IMR-90 (cell line): ENCODE measurements around the gene DNAJC5. TPM values are rescaled to one million over a fixed set of nuclear protein-coding genes. Genes with fewer than 3 reads are reported as not detected.
A peak's percentile ranks its signal among the peaks of the same experiment; 100 is the strongest.

Experiments
- ATAC-seq: fragments of 200-7000 bp; cut with Tn5 transposase; 2 replicates; pipeline ENCODE4 v1.9.1; 2020; ENCODE audit warnings: low read depth, mild to moderate bottlenecking, moderate library complexity
- BruUV-seq: library from RNA; stranded (reverse); fragments of 400-500 nt; replicated peaks from 2 replicates; lab custom pipeline; 2021; lab: Mats Ljungman, UMichigan
- CTCF ChIA-PET: fragments of 300-600 bp; formaldehyde crosslinking; extraction: SDS; loops from one replicate; lab custom pipeline; 2021; ENCODE audit warnings: antibody characterized with exemption; lab: Yijun Ruan, JAX
- POLR2A ChIA-PET: fragments of 300-600 bp; sonication (Branson Sonifier 250); formaldehyde crosslinking; loops from one replicate; lab custom pipeline; 2022; ENCODE audit warnings: antibody characterized with exemption; ENCODE audit not compliant: unreplicated experiment; lab: Charles Lee
- DNase-seq: peaks from one replicate; pipeline ENCODE4 v3.0.0; 2013
- H2AFZ ChIP-seq: replicated peaks from 2 replicates; pipeline ENCODE3; 2013; ENCODE audit warnings: low read length, mild to moderate bottlenecking; ENCODE audit not compliant: poor library complexity
- H2AK5ac ChIP-seq: 2 replicates; pipeline ENCODE4 v1.6.1; 2013; ENCODE audit warnings: low read depth, low read length, inconsistent platforms
- H2AK9ac ChIP-seq: replicated peaks from 2 replicates; pipeline ENCODE3; 2013; ENCODE audit warnings: mild to moderate bottlenecking, low read depth, low read length, moderate library complexity; ENCODE audit not compliant: poor library complexity
- H2BK120ac ChIP-seq: 2 replicates; pipeline ENCODE4 v1.6.1; 2013; ENCODE audit warnings: low read depth, low read length, inconsistent platforms
- H2BK15ac ChIP-seq: 3 replicates; pipeline ENCODE4 v1.6.1; 2013; ENCODE audit warnings: low read depth, low read length, inconsistent platforms
- H2BK20ac ChIP-seq: 2 replicates; pipeline ENCODE4 v1.6.1; 2013; ENCODE audit warnings: low read depth, mild to moderate bottlenecking, inconsistent platforms, low read length, moderate library complexity
- H2BK5ac ChIP-seq: 2 replicates; pipeline ENCODE4 v1.6.1; 2013; ENCODE audit warnings: mild to moderate bottlenecking, low read depth, low read length, inconsistent platforms; ENCODE audit not compliant: poor library complexity, severe bottlenecking
- H3K14ac ChIP-seq: replicated peaks from 2 replicates; pipeline ENCODE4 v1.6.1; 2013; ENCODE audit warnings: low read depth, low read length, inconsistent platforms
- H3K18ac ChIP-seq: 2 replicates; pipeline ENCODE4 v1.6.1; 2013; ENCODE audit warnings: low read depth, low read length, control low read depth
- H3K23ac ChIP-seq: 2 replicates; pipeline ENCODE4 v1.6.1; 2013; ENCODE audit warnings: low read depth, low read length, inconsistent platforms
- H3K27ac ChIP-seq: 2 replicates; pipeline ENCODE4 v1.5.1; 2013; ENCODE audit warnings: mild to moderate bottlenecking, control low read depth, low read length; ENCODE audit not compliant: insufficient read depth
- H3K27me3 ChIP-seq: 2 replicates; pipeline ENCODE4 v1.6.1; 2013; ENCODE audit warnings: low read length; ENCODE audit not compliant: control insufficient read depth, insufficient read depth
- H3K36me3 ChIP-seq: 2 replicates; pipeline ENCODE4 v1.6.1; 2013; ENCODE audit warnings: low read length, mixed read lengths; ENCODE audit not compliant: control insufficient read depth, insufficient read depth
- H3K4ac ChIP-seq: 2 replicates; pipeline ENCODE4 v1.6.1; 2013; ENCODE audit warnings: low read depth, low read length, inconsistent platforms
- H3K4me1 ChIP-seq: 2 replicates; pipeline ENCODE4 v1.6.1; 2013; ENCODE audit warnings: low read length, mixed read lengths; ENCODE audit not compliant: control insufficient read depth, insufficient read depth
- H3K4me2 ChIP-seq: 2 replicates; pipeline ENCODE4 v1.6.1; 2013; ENCODE audit warnings: low read depth, mild to moderate bottlenecking, control low read depth, low read length, moderate library complexity
- H3K4me3 ChIP-seq: 2 replicates; pipeline ENCODE4 v1.5.1; 2013; ENCODE audit warnings: low read depth, mild to moderate bottlenecking, control low read depth, low read length, moderate library complexity; ENCODE audit not compliant: insufficient read depth
- H3K56ac ChIP-seq: 2 replicates; pipeline ENCODE4 v1.6.1; 2013; ENCODE audit warnings: low read length, inconsistent platforms; ENCODE audit not compliant: insufficient read depth; ENCODE audit errors: extremely low read depth
- H3K79me1 ChIP-seq, 2 experiments: 2 replicates each; pipeline ENCODE4 v1.6.1; 2013; ENCODE audit warnings: low read length in 2 of 2, inconsistent platforms in 1 of 2, low read depth in 1 of 2
- H3K9ac ChIP-seq: 2 replicates; pipeline ENCODE4 v1.6.1; 2013; ENCODE audit warnings: low read depth, low read length, control low read depth
- H3K9me1 ChIP-seq: 2 replicates; pipeline ENCODE4 v1.6.1; 2013; ENCODE audit warnings: low read length, inconsistent platforms; ENCODE audit not compliant: insufficient read depth
- H3K9me3 ChIP-seq: 2 replicates; pipeline ENCODE4 v1.6.1; 2013; ENCODE audit warnings: low read length; ENCODE audit not compliant: control insufficient read depth, insufficient read depth
- H4K20me1 ChIP-seq: 2 replicates; pipeline ENCODE4 v1.6.1; 2013; ENCODE audit warnings: low read length, inconsistent platforms; ENCODE audit not compliant: insufficient read depth
- H4K5ac ChIP-seq: 2 replicates; pipeline ENCODE4 v1.6.1; 2013; ENCODE audit warnings: mild to moderate bottlenecking, low read depth, low read length, control low read depth
- H4K8ac ChIP-seq, 2 experiments: 2 replicates each; pipeline ENCODE4 v1.6.1; 2013; ENCODE audit warnings: low read depth in 2 of 2, low read length in 2 of 2, control low read depth in 1 of 2, inconsistent platforms in 1 of 2
- H4K91ac ChIP-seq: 2 replicates; pipeline ENCODE4 v1.6.1; 2013; ENCODE audit warnings: low read depth, low read length, inconsistent platforms; ENCODE audit not compliant: insufficient read depth
- CHD1 ChIP-seq: IDR thresholded peaks from 2 replicates; pipeline ENCODE4 v1.6.1; 2012; ENCODE audit warnings: low read depth, low read length, improper control_type of control experiment
- CTCF ChIP-seq: conservative IDR thresholded peaks from 2 replicates; pipeline ENCODE4 v1.5.1; 2012; ENCODE audit warnings: mild to moderate bottlenecking, low read depth, low read length, improper control_type of control experiment
- RFX5 ChIP-seq: IDR thresholded peaks from 2 replicates; pipeline ENCODE4 v1.8.0; 2012; ENCODE audit warnings: low read depth, mild to moderate bottlenecking, low read length, moderate library complexity
- WGBS, 2 experiments: methylation state at CpG; one replicate each; pipeline versions ENCODE4 v1.1.5 to v1.1.7; 2013; ENCODE audit warnings: missing lambda C conversion rate in 2 of 2; ENCODE audit not compliant: insufficient read length in 1 of 2; ENCODE audit errors: extremely low coverage in 2 of 2; 5-methylcytosine and 5-hydroxymethylcytosine counted together
- dilution Hi-C: fragments of 300-500 bp; cut with HindIII; formaldehyde crosslinking; loops from one replicate; pipeline ENCODE4 v1.14.3; 2018; ENCODE audit warnings: low sequenced_read_pairs; ENCODE audit not compliant: unreplicated experiment
- in situ Hi-C: fragments of 300-500 bp; cut with MboI; formaldehyde crosslinking; loops from 3 replicates; pipeline ENCODE4 v1.14.3; 2019; ENCODE audit warnings: low sequenced_read_pairs, inconsistent platforms, mixed read lengths
- intact Hi-C: fragments of 100-400 bp; cut with micrococcal nuclease; formaldehyde crosslinking; loops from 2 replicates; pipeline ENCODE4 v1.10.0; 2022
- polyA plus RNA-seq, 3 experiments: library from polyadenylated mRNA; depleted of rRNA; stranded (reverse); fragments of >200 nt; gene quantifications; 2 replicates each; pipeline ENCODE4 v1.2.3, GENCODE V29; 2012; ENCODE audit warnings: low replicate concordance in 1 of 3
- total RNA-seq: library from RNA; depleted of rRNA; stranded (reverse); fragments of >200 nt; gene quantifications from 2 replicates; pipeline ENCODE4 v1.2.3, GENCODE V29; 2012

DNAJC5 gene
- total and polyA plus RNA-seq, 2 of the 4 experiments (the other 2 are of a cell fraction), result 35.6 to 45.2 TPM

- Histone ChIP-seq H3K56ac (no peak overlapping the region), H2BK15ac (no peak overlapping the region), H4K8ac (no peak overlapping the region), H3K27ac (no peak overlapping the region), H3K36me3 (peaks cover 3% of the 10 kb centered on the region; the same call in 1 of the 2 replicates), H3K4me3 (no peak overlapping the region), H2AFZ (no peak overlapping the region), H2BK20ac (no peak overlapping the region), H2BK120ac (no peak overlapping the region), H3K18ac (no peak overlapping the region), H3K79me1 (peaks cover 14 to 83% of the 10 kb centered on the region in 2 experiments; a peak in 3 of 4 replicates), H3K9me3 (no peaks in the 10 kb centered on the region), H4K5ac (no peak overlapping the region), H4K20me1 (peaks cover 79% of the 10 kb centered on the region), H2BK5ac (no peak overlapping the region), H3K14ac (no peak overlapping the region), H3K9me1 (peaks cover 34% of the 10 kb centered on the region), H3K27me3 (no peaks in the 10 kb centered on the region), H3K4me1 (peaks cover 42% of the 10 kb centered on the region), H3K23ac (no peak overlapping the region), H2AK5ac (no peak overlapping the region), H2AK9ac (peak overlapping the region; percentile 50), H3K4ac (no peak overlapping the region), H3K9ac (no peak overlapping the region), H4K91ac (no peak overlapping the region), H3K4me2 (no peak overlapping the region; the same call in 1 of the 2 replicates)
- in situ Hi-C loops, result no loop called here
- intact Hi-C loops, result no loop called here
- 75% methylated on average over 9 of the region's 17 CpGs; no CpG with 5 or more reads in 1 of the 2 experiments for WGBS, 2 experiments
- BruUV-seq, result no TSS peak
- ChIA-PET POLR2A (no interaction called here), CTCF (no interaction called here)
- no peak for DNase-seq
- ATAC-seq, result no peak
- dilution Hi-C loops, result no loop called here
- TF ChIP-seq CHD1, result no peak
- no peak for TF ChIP-seq RFX5
- no peak for TF ChIP-seq CTCF
Observed at GRCh38 chr20:63951398-63952209, 56.7 kb downstream of the DNAJC5 start.
